H1 (cell line): ENCODE results near the gene NCKAP1. TPM values are rescaled to one million over a fixed set of nuclear protein-coding genes. Genes with fewer than 3 reads are reported as not detected.

Experiments used
- MAFK ChIP-seq: IDR thresholded peaks from 2 replicates; pipeline ENCODE4 v1.6.1; 2012; ENCODE audit warnings: low read depth, mild to moderate bottlenecking, improper control_type of control experiment, low read length
- NANOG ChIP-seq: IDR thresholded peaks from 2 replicates; pipeline ENCODE4 v1.6.1; 2011; ENCODE audit warnings: low read length, low read depth, mild to moderate bottlenecking, inconsistent platforms; ENCODE audit not compliant: insufficient read depth, poor library complexity, severe bottlenecking
- NRF1 ChIP-seq: IDR thresholded peaks from 2 replicates; pipeline ENCODE4 v1.6.1; 2011; ENCODE audit warnings: mild to moderate bottlenecking, low read depth, low read length, improper control_type of control experiment
- SIN3A ChIP-seq, 2 experiments: IDR thresholded peaks in 1 of 2; conservative IDR thresholded peaks in 1 of 2; 2 replicates each; pipeline ENCODE4 v1.6.1; 2011 to 2012; ENCODE audit warnings: low read length in 2 of 2, improper control_type of control experiment in 1 of 2, low read depth in 1 of 2, mild to moderate bottlenecking in 1 of 2
- TAF7 ChIP-seq: optimal IDR thresholded peaks from 2 replicates; pipeline ENCODE3; 2011; ENCODE audit warnings: low read depth, mild to moderate bottlenecking, inconsistent platforms, low read length, moderate library complexity, borderline replicate concordance
- polyA plus RNA-seq, 7 experiments: library from polyadenylated mRNA; depleted of rRNA in 3 of 7; stranded (reverse) in 5 of 7; unstranded in 2 of 7; fragments of >200 nt in 5 of 7; fragments of 200-250 nt in 2 of 7; gene quantifications; 1 replicate in 5 of 7; 2 replicates in 1 of 7; 4 replicates in 1 of 7; pipeline versions ENCODE4 v1.2.1 to v1.2.3, GENCODE V29; 2011 to 2013; ENCODE audit warnings: missing spikeins in 2 of 7, mixed read lengths in 2 of 7
- total RNA-seq: library from RNA; stranded (reverse); fragmentation: NEBNext Ultra II Directional; extraction: Animal tissue kit (Norgen Biotek cat#: 25700); gene quantifications from 2 replicates; pipeline ENCODE4 v1.2.1, GENCODE V29; 2021
- TF ChIP-seq, protein P1 (sequence below): fragments of 300-600 bp; sonication (generic); IDR thresholded peaks from 2 replicates; pipeline ENCODE4 v1.7.1; 2012; ENCODE audit warnings: low read length, moderate library complexity, mild to moderate bottlenecking, inconsistent platforms; ENCODE audit not compliant: insufficient replicate concordance
- TF ChIP-seq, protein P2 (sequence below): IDR thresholded peaks from 2 replicates; pipeline ENCODE4 v1.6.1; 2012; ENCODE audit warnings: inconsistent platforms

Gene NCKAP1
- total and polyA plus RNA-seq, 2 of the 8 experiments (the other 6 are each of a cell fraction or from before 2014, with no cell fraction given), result 90.8 to 173 TPM

DNA sequence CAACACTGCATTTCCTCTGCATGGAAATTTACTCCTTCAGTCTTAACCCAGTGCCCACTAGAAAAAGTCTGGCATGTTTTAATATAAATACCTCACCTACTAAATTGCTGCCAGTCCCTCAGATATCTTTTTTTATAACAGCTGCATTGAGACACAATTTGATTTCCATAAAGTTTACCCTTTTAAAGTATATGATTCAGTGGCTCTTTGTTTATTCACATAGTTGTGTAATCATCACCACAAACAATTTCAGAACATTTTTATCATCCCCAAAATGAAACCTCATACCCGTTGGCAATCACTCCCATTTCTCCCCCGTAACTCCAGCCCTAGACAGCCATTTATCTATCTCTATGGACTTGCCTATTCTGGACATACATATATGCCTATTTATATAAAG, 154.8 kb downstream of the NCKAP1 start (continued):
- TF ChIP-seq, protein P1, sequence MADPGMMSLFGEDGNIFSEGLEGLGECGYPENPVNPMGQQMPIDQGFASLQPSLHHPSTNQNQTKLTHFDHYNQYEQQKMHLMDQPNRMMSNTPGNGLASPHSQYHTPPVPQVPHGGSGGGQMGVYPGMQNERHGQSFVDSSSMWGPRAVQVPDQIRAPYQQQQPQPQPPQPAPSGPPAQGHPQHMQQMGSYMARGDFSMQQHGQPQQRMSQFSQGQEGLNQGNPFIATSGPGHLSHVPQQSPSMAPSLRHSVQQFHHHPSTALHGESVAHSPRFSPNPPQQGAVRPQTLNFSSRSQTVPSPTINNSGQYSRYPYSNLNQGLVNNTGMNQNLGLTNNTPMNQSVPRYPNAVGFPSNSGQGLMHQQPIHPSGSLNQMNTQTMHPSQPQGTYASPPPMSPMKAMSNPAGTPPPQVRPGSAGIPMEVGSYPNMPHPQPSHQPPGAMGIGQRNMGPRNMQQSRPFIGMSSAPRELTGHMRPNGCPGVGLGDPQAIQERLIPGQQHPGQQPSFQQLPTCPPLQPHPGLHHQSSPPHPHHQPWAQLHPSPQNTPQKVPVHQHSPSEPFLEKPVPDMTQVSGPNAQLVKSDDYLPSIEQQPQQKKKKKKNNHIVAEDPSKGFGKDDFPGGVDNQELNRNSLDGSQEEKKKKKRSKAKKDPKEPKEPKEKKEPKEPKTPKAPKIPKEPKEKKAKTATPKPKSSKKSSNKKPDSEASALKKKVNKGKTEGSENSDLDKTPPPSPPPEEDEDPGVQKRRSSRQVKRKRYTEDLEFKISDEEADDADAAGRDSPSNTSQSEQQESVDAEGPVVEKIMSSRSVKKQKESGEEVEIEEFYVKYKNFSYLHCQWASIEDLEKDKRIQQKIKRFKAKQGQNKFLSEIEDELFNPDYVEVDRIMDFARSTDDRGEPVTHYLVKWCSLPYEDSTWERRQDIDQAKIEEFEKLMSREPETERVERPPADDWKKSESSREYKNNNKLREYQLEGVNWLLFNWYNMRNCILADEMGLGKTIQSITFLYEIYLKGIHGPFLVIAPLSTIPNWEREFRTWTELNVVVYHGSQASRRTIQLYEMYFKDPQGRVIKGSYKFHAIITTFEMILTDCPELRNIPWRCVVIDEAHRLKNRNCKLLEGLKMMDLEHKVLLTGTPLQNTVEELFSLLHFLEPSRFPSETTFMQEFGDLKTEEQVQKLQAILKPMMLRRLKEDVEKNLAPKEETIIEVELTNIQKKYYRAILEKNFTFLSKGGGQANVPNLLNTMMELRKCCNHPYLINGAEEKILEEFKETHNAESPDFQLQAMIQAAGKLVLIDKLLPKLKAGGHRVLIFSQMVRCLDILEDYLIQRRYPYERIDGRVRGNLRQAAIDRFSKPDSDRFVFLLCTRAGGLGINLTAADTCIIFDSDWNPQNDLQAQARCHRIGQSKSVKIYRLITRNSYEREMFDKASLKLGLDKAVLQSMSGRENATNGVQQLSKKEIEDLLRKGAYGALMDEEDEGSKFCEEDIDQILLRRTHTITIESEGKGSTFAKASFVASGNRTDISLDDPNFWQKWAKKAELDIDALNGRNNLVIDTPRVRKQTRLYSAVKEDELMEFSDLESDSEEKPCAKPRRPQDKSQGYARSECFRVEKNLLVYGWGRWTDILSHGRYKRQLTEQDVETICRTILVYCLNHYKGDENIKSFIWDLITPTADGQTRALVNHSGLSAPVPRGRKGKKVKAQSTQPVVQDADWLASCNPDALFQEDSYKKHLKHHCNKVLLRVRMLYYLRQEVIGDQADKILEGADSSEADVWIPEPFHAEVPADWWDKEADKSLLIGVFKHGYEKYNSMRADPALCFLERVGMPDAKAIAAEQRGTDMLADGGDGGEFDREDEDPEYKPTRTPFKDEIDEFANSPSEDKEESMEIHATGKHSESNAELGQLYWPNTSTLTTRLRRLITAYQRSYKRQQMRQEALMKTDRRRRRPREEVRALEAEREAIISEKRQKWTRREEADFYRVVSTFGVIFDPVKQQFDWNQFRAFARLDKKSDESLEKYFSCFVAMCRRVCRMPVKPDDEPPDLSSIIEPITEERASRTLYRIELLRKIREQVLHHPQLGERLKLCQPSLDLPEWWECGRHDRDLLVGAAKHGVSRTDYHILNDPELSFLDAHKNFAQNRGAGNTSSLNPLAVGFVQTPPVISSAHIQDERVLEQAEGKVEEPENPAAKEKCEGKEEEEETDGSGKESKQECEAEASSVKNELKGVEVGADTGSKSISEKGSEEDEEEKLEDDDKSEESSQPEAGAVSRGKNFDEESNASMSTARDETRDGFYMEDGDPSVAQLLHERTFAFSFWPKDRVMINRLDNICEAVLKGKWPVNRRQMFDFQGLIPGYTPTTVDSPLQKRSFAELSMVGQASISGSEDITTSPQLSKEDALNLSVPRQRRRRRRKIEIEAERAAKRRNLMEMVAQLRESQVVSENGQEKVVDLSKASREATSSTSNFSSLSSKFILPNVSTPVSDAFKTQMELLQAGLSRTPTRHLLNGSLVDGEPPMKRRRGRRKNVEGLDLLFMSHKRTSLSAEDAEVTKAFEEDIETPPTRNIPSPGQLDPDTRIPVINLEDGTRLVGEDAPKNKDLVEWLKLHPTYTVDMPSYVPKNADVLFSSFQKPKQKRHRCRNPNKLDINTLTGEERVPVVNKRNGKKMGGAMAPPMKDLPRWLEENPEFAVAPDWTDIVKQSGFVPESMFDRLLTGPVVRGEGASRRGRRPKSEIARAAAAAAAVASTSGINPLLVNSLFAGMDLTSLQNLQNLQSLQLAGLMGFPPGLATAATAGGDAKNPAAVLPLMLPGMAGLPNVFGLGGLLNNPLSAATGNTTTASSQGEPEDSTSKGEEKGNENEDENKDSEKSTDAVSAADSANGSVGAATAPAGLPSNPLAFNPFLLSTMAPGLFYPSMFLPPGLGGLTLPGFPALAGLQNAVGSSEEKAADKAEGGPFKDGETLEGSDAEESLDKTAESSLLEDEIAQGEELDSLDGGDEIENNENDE, result no peak
- TF ChIP-seq, protein P2, sequence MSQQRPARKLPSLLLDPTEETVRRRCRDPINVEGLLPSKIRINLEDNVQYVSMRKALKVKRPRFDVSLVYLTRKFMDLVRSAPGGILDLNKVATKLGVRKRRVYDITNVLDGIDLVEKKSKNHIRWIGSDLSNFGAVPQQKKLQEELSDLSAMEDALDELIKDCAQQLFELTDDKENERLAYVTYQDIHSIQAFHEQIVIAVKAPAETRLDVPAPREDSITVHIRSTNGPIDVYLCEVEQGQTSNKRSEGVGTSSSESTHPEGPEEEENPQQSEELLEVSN, result no peak
- TF ChIP-seq NRF1 (no peak), TAF7 (no peak), MAFK (no peak), NANOG (no peak), SIN3A (conservative IDR thresholded peaks at IDR 0.05 in 1 of 2, IDR thresholded peaks at IDR 0.05 in 1 of 2; ENCODE audit: low read depth in 1 of 2, low read length in 2 of 2) (no peak)
